ENCODE data around the gene ABCA7. TPM values are rescaled to one million over a fixed set of nuclear protein-coding genes. Genes with fewer than 3 reads are reported as not detected.

Gene ABCA7
- total RNA-seq, 4 donors from 2014 or later: 6.0 to 20.0 (median 15.0) TPM

GRCh38 chr19:1012334-1012733 is 27.6 kb upstream of the ABCA7 start:
- TF ChIP-seq POLR2A (IDR thresholded peaks at IDR 0.05) (no peak), CTCF (IDR thresholded peaks at IDR 0.05 in 4 of 5, conservative IDR thresholded peaks at IDR 0.05 in 1 of 5) (no peak)
- intact Hi-C loops (cut with DNase I; ENCODE audit: low total_unique reads): no loop called here
- no peak for DNase-seq

GRCh38 chr19:1013218-1013617 is 26.7 kb upstream of the ABCA7 start:
- H3K36me3 ChIP-seq: peaks cover 0 to 43% of the 10 kb centered on the region in 2 donors
- in situ Hi-C loops (cut with MboI; ENCODE audit: low sequenced_read_pairs in 4 of 4): no loop called here
- TF ChIP-seq CTCF (IDR thresholded peaks at IDR 0.05 in 4 of 5, conservative IDR thresholded peaks at IDR 0.05 in 1 of 5) (no peak), POLR2A (IDR thresholded peaks at IDR 0.05) (no peak)

More at GRCh38 chr19:1012334-1012733, 27.6 kb upstream of the ABCA7 start:
- in situ Hi-C loops (cut with MboI; ENCODE audit: low sequenced_read_pairs in 4 of 4): no loop called here
- no peak for ATAC-seq
- H3K27me3 ChIP-seq: no peaks in the 10 kb centered on the region
- H3K36me3 ChIP-seq: peaks cover 0 to 43% of the 10 kb centered on the region in 2 donors
- peaks cover 24 to 28% of the 10 kb centered on the region in 2 donors for H3K4me1 ChIP-seq
- H3K9me3 ChIP-seq: no peaks in the 10 kb centered on the region
- H3K4me3 ChIP-seq: no peak overlapping the region
- H3K27ac ChIP-seq: no peak overlapping the region

GRCh38 chr19:1014161-1015060 is 25.5 kb upstream of the ABCA7 start:
- Histone ChIP-seq H3K36me3 (peaks cover 0 to 43% of the 10 kb centered on the region in 2 donors), H3K9me3 (no peaks in the 10 kb centered on the region), H3K4me1 (peaks cover 45 to 49% of the 10 kb centered on the region in 2 donors), H3K27me3 (no peaks in the 10 kb centered on the region), H3K27ac (no peak overlapping the region), H3K4me3 (no peak overlapping the region)
- TF ChIP-seq CTCF (IDR thresholded peaks at IDR 0.05 in 4 of 5, conservative IDR thresholded peaks at IDR 0.05 in 1 of 5) (no peak), POLR2A (IDR thresholded peaks at IDR 0.05) (no peak)
- intact Hi-C loops (cut with DNase I; ENCODE audit: low total_unique reads) (loop anchor here (5.0 kb wide), 1 partner anchor 432 kb away; no protein-coding TSS in a partner anchor), in situ Hi-C loops (cut with MboI; ENCODE audit: low sequenced_read_pairs in 4 of 4) (no loop called here)
- DNase-seq (no peak), ATAC-seq (no peak)

More at GRCh38 chr19:1013218-1013617, 26.7 kb upstream of the ABCA7 start:
- no peak for ATAC-seq
- Histone ChIP-seq H3K27me3 (no peaks in the 10 kb centered on the region), H3K27ac (no peak overlapping the region), H3K4me1 (peaks cover 33 to 37% of the 10 kb centered on the region in 2 donors), H3K9me3 (no peaks in the 10 kb centered on the region), H3K4me3 (no peak overlapping the region)
- no peak for DNase-seq
- intact Hi-C loops (cut with DNase I; ENCODE audit: low total_unique reads): no loop called here

GRCh38 chr19:1015061-1015781 is 24.7 kb upstream of the ABCA7 start:
- in situ Hi-C loops (cut with MboI; ENCODE audit: low sequenced_read_pairs in 4 of 4) (no loop called here), intact Hi-C loops (cut with DNase I; ENCODE audit: low total_unique reads) (loop anchor here (5.0 kb wide), 1 partner anchor 433 kb away; no protein-coding TSS in a partner anchor)
- H3K4me1 ChIP-seq: peaks cover 50 to 57% of the 10 kb centered on the region in 2 donors
- no peak for TF ChIP-seq POLR2A (IDR thresholded peaks at IDR 0.05)
- DNase-seq (no peak), ATAC-seq (no peak)
- no peak overlapping the region for H3K4me3 ChIP-seq
- peaks cover 0 to 36% of the 10 kb centered on the region in 2 donors for H3K36me3 ChIP-seq
- no peak overlapping the region for H3K27ac ChIP-seq
- H3K27me3 ChIP-seq: no peaks in the 10 kb centered on the region
- H3K9me3 ChIP-seq: no peaks in the 10 kb centered on the region
